Iris pigment epithelial cell (primary cell): Measurements from ENCODE around the gene ASCC3.
A peak's percentile ranks its signal among the peaks of the same experiment; 100 is the strongest.
"Not testable (repeated sequence)": the region's sequence is repeated elsewhere in the genome, so short reads cannot be mapped to it uniquely, and the experiment has no call there.

ENCODE experiments used
- DNase-seq: peaks from one replicate; pipeline ENCODE4 v3.0.0-alpha.2; 2011; ENCODE audit warnings: low read depth

ASCC3 gene

DNA sequence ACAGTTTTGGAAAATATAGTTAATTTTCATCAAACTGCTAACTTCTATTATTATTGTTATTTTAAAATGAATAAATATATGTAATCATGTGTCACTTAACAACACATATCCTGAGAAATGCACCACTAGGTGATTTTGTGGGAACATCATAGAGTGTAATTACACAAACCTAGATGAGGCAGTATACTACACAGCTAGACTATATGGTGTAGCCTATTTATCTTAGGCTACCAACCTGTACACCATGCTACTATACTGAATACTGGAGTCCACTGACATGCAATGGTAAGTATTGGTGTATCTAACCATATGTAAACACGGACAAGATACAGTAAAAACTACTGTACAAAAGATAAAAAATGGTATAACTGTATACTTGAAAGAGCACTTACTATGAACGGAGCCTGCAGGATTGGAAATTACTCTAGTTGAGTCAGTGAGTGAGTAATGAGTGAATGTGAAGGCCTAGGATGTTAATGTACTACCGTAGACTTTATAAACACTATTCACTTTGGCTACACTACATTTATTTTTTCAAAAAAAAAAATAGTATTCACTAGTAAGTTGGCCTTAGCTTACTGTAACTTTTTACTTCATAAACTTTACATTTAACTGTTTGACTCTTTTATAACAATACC, 72.4 kb downstream of the ASCC3 start:
- peak; percentile 70 for DNase-seq

DNA sequence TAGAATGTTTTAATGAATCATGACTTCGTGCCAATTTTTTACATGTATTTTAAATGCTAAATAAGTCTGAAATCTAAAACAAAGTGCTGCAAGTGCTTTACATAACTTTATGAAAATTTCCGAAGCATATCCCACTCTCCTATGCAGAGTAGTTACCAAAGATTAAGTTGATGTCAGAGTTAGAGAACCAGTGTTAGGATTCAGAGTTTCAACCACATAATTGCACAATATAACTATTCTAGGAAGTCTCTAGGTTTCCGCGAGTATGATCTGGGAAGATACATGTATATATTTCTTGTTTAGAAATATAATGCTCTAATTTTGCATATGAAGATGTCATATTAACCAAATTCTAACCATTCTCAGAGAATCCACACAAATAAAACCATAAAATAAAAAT, 74.8 kb downstream of the ASCC3 start:
- DNase-seq = peak; percentile 8

DNA sequence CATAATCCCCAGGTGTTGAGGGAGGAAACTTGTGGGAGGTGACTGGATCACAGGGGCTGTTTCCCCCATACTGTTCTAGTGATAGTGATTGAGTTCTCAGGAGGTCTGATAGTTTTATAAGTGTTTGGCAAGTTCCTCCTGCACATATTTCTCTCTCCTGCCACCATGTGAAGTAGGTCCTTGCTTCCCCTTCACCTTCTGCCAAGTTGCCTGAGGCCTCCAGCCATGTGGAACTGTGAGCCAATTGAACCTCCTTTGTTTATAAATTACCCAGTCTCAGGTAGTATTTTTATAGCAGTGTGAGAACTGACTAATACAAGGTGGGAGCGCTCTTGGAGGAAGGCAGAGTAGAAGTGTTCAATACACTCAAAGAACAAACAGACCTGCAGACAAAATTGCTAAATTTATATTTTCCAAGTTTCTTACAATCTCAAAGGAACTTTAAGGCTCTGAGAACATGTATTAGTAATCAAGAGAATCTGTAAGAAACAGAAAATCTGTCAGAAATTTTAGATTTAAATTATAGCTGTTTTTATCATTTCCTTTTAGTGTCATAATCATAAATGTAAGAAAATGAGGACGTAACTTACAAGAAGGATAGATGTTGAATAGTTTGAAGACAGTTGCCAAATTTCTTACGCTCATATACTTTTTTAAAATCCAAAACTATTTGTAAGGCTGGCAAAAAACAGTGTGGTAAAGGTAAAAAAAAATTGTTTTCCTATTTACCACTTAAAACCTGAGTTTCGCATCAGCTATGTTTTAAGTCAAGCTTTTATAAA, 77.7 kb downstream of the ASCC3 start:
- DNase-seq = no peak

DNA sequence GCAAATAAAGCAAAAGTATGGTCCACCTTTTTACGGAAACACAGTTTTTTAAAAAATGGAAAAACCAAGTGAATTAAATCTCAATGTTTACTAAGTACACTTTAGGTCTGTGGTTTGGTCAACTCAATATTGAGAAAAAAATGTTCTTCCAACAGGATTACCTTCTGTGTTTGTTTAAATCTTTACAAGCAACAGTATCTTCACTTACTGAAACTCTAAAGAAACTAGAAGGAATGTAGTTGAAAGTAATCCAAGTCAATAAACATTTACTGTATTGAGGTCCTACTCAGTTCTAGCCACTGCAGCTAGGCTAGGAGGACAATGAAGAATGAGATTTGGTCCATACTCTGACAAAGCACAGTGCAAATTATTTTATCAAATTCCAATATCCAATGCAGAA, 80.1 kb downstream of the ASCC3 start:
- DNase-seq = no peak

DNA sequence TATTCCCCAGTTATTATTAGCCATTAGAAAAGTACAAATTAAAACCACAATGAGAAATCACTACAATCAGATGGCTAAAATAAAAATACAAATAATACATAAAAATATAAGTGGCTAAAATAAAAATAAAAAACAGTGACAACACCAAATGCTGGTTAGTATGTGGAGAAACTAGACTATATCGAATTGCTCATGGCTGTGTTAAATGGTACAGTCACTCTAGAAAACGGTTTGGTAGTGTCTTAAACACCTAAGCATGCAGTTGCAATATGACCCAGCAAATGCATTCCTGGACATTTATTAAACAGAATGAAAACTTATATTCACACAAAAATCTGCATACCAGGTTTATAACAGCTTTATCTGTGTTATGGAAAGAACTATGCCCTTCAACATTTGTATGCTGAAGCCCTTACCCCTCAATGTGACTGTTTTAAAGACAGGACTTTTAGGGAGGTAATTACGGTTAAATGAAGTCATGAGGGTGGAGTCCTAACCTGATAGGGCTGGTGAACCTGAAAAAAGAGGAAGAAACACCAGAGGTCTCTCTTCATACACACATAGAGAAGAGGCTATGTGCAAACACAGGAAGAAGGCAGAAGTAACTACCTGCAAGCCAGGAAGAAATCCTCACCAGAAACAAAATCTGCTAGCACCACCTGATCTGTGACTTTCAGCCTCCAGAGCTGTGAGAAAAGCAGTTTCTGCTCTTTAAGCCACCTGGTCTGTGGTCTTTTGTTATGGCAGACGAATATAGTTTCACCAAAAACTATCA, 84.9 kb downstream of the ASCC3 start:
- no peak for DNase-seq

DNA sequence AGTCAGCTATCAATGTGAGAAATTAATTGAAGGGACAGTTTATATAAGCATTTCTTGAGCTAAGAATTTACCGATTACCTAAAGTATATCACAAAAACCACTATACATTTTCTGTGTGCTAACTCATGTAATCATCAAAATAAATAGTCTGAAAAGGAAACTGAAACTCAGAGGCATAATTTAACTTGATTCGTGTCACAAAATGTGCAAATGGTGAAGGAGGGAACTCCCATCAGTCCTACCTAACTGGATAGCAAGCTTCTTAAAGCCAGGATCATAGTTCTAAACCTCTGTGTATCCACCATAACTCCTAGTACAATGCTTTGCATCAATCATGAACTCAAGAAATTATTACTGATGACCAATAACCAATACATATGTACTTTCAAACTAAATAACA, 91.0 kb downstream of the ASCC3 start:
- no peak for DNase-seq

DNA sequence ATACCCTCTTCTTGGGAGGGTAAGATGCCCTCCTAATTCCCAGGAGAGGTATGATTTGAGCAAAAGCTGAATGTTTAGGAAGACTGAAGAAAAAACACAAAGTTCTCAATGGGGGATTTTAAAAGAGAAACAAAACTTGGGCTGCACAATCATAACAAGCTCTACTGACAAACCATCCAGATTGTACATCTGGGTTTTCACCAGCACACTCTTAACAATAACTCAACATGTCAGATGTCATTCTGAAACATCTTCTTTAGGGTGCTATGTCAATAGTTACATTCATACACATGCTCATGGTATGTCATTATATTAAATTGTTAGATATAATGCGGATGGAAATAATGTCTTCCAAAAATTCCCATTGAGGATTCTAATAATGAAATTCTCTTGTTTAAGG, 95.1 kb downstream of the ASCC3 start:
- no peak for DNase-seq

DNA sequence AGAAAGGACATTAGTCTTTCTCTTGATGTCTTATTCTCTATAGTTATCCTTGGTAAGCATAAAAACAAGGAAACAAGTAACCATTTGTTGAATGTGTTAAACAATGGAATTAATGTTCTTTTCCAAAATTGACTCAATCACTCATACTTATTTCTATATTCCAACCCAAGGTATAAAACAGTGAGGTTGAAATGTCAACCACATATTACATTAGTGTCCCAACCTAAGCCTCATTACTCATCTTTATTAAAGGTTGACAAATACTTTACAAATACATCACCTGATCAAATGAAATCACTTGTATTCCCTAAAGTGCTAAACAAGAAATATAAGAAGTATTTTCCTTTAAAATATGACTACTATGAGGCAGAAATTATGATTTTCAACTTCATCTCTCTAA, 100.5 kb downstream of the ASCC3 start:
- DNase-seq = no peak

DNA sequence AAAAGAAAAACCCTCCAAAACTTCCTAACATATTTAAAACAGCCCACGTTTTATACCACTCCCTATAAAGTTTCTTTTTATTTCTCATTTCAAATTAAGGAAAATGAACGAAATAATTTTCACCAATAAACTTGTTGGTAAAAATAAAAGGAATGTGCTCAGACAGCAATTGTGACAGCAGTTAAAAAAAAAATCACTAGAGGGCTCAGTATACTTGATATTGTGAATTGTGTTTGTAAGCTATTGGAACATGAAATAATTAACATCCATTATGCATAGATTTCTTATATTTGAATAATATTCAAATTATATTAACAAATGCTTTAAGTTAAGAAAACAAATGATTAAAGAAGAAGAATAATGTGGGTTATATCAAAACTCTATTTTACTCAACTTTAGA, 105.5 kb downstream of the ASCC3 start:
- no peak for DNase-seq

DNA sequence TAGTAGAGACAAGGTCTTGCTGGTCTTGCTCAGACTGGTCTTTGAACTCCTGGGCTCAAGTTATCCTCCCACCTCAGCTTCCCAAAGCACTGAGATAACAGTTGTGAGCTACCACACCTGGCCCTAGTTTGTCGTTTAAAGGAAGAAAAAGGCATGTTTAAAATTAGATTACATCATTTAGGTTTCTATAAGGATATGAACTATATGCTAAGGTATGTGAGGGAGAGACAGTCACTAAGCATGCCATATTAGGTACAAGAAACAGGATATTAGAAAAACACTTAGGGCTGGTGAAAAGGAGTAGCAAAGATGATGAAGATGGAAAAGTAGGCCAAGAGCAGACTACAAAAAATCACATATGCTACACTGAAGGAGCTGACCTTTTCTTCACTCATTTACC, 106.4 kb downstream of the ASCC3 start:
- peak; percentile 15 for DNase-seq

DNA sequence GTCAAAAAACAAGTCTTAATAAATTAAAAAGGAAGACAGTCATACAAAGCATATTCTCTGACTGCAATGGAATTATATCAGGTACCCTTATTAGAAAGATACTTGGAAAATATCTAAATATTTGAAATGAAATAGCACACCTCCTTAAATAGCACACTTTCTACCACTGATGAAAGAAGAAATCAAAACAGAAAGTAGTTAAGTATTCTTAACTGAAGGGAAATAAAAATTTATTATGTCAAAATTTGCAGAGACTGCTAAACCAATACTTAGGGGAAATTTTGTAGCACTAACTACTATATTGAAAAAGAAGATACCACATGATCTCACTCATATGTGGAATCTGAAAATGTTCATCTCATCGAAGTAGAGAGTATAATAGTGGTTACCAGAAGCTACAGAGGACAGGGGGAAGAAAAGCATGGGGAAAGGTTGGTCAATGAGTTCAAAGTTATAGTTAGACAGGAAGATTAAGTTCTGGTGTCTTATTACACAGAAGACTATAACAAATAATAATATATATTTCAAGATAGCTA, 112.2 kb downstream of the ASCC3 start:
- DNase-seq = no peak

DNA sequence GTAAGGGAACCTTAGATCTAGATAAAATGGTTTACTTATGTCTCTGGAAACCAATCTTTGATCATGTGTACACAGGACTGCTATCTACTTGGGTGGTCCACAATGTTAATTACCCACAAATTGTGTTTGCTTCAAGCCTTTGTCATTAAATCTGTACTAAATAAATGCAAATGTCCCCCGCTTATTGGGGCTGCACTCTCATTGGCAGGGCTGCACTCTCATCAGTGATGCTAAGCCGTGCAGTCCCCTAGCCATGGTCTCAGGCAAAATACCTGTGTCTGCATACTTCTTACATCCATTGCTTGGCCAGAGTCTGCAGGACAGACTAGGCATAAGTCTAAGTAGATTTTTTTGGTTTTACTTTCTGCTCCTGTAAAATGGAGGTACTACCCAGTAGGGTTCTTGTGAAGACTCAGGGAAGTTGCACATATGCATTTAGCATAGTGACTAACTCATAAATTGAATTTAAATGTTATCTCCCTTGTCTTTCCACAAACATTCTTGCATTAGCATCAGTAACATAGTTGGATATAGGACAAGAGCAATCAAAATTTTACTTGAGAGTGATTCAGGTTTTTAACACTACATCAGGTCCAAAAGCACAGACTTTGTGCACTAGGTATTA, 117.4 kb downstream of the ASCC3 start:
- no peak for DNase-seq

DNA sequence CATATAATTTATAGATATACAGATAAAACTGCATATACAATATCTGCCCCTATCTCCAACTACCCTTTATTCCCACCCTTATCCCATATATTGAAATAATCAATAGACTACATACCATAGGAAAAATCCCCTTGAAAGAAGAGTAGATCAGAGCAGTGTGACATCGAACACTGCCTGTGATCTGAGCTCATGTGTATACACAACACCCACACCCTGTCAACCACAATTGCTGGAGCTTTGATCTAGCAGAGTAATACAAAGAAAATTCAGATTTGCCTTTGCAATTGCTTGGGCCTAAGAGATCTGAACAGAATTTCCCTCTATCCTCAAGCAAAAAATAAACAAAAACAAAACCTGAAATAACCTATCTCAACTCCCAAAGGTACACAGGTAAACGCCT, 119.3 kb downstream of the ASCC3 start:
- peak; percentile 15 for DNase-seq

DNA sequence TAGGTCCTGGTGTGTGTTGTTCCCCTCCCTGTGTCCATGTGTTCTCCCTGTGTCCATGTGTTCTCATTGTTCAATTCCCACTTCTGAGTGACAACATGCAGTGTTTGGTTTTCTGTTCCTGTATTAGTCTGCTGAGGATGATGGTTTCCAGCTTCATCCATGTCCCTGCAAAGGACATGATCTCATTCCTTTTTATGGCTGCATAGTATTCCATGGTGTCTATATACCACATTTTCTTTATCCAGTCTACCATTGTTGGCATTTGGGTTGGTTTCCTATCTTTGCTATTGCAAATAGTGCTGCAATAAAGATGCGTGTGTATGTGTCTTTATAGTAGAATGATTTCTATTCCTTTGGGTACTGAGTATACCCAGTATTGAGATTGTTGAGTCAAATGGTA, 122.7 kb downstream of the ASCC3 start:
- not testable (repeated sequence) for DNase-seq

DNA sequence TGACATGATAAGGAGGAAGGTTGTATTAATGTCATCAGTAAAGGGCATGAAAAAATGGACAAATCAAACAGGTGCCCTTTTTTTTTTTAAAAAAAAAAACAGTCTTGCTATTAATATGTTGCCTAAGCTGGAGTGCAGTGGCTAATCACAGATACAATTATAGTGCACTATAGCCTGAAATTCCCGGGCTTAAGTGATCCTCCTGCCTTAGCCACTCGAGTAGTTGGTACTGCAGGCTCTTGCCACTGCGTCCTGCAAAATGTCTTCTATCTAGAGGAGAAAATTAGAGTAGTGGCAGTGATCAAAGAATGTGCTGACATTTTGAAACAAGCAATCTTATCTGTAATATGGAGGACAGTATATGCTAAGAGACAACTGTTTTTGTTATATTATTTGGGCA, 127.7 kb downstream of the ASCC3 start:
- DNase-seq = no peak

DNA sequence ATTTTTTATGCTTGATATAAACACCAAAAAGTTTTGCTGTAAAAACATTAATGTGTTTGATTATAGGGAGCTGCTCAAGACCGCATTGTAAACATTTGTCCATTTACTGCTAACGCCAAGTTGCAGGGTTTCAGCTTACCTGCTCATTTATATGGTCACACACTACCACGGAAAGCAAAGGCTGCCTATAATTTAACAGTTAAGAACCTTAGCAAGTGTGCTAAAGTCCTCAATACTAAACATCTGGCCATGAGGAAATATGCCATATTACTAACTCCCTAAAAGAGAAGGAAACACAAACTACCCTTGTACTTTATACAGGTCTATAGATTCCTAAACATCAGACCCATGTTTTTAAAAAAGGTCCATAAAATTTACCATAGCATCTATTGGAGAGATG, 129.5 kb downstream of the ASCC3 start:
- no peak for DNase-seq

DNA sequence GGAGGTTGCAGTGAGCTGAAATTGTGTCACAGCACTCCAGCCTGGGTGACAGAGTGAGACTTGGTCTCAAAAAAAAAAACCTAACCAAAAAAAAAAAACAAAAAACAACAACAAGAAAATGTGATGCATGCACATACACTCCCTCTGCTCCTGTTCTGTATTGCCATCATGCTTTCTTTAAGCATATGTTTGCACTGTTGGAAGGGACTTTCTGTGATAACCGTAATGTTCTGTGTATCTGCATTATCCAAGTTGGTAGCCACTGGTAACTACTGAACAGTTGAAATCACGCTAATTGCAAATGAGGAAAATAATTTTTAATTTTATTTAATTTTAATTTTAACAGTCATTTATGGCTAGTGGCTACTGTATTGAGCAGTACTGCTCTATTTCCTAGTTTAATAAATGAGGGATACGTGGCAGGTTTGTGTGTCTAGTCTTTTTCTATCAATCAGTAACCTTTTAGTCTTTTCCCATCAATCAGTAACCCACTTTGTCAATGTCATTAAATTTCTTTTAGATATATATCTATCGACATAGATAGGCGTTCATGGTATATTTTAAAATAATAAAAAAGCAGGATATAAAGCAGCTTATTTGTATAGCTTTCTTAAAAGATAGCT, 135.6 kb downstream of the ASCC3 start:
- no peak for DNase-seq

DNA sequence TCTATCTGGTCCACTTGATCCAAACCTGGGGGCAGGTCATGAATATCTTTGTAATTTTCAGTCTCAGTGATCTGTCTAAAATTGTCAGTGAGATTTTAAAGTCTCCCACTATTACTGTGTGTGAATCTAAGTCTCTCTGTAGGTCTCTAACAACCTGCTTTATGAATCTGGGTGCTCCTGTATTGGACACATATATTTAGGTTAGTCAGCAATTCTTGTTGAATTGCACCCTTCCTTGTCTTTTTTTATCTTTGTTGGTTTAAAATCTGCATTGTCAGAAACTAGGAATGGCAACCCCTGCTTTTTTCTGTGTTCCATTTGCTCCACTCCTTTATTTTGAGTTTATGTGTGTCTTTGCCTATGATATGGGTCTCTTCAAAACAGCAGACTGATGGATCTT, 140.7 kb downstream of the ASCC3 start:
- DNase-seq = no peak

DNA sequence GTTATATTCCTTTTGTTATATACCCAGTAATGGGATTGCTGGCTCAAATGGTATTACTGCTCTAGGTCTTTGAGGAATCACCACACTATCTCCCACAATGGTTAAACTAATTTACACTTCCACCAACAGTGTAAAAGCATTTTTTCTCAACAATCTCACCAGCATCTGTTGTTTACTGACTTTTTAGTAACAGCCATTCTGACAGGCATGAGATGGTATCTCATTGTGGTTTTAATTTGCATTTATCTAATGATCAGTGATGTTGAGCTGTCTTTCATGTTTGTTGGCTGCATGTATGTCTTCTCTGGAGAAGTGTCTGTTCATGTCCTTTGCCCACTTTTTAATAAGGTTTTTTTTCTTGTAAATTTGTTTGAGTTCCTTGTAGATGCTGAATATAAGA, 143.4 kb downstream of the ASCC3 start:
- DNase-seq = not testable (repeated sequence)

DNA sequence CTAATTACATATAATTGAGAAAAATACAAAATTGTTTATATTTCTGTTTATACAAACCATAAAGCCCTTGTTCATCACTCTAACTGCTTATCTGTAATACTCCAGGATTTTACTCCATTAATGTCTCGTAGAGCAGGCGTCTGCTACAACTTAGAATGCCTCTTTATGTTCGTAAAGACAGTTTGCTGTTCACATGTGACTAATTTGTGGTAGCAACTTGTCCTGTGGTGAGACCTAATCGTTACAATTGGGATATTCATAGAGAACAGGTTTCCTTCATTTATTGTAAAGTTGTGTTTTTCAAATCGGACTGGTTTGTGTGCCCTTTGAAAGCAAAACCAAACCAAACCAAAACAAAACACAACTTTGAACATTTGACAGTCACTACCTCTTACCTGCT, 149.7 kb downstream of the ASCC3 start:
- DNase-seq = no peak

DNA sequence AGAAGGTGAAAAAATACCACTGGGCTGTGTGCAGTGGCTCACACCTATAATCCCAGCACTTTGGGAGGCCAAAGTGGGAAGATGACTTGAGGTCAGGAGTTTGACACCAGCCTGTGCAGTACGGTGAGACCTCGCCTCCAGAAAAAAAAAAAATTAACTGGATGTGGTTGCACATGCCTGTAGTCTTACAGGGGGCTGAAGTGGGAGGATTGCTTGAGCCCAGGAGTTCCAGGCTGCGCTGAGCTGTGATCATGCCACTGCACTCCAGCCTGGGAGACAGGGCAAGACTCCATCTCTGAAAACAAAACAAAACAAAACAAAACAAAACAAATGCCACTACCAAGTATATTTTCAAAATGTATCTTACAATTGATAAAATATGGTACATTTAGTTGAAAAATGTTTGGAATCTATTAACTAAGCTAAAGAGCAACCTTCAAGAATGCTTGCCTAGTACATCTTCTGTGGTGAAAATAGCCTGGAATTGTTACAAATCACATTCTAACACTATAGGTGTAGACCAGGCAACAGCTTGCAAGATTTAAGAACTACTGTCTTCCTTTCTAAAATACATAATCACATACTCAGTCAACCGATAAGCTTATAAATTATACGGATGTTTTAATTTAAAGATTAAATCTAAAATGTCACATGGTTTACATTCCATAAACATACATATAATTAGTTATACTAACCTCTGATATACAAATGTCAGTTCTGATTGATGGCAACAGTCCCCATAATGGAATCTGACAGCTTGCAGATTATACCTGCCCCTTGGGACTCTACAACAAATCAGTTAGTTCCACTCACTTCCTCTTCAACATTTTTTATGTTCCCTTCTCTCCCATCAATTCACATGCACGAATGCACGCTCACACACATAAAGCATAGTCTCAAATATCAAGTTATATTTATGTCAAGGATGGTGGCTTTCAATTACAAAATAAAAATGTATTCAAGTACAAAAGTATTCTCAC, 150.8 kb downstream of the ASCC3 start:
- DNase-seq = no peak
